Measurements from ENCODE around the gene CD164. TPM values are rescaled to one million over a fixed set of nuclear protein-coding genes. Genes with fewer than 3 reads are reported as not detected.

The CD164 gene
- total and polyA plus RNA-seq, 2 of the 13 experiments (the other 11 are each of a cell fraction or from before 2014, with no cell fraction given) = 222 to 293 TPM

GRCh38 chr6:109381747-109382575 is at the start of gene CD164 (continued):
- peak; percentile 46 for TF ChIP-seq PHF5A (CRISPR knock-in tag; IDR thresholded peaks at IDR 0.05; ENCODE audit: low read depth, unreplicated experiment)
- TF ChIP-seq PBX2 (CRISPR knock-in tag; IDR thresholded peaks at IDR 0.05) = no peak
- TF ChIP-seq ZNF362 (CRISPR knock-in tag; IDR thresholded peaks at IDR 0.05; ENCODE audit: borderline replicate concordance) = no peak
- no peak; the same call in 1 of the 2 replicates for TF ChIP-seq ZBTB20 (CRISPR knock-in tag; IDR thresholded peaks at IDR 0.05; ENCODE audit: borderline replicate concordance, low read depth)
- TF ChIP-seq MBD4 (IDR thresholded peaks at IDR 0.05; ENCODE audit: borderline replicate concordance, low read length) = no peak
- no peak for TF ChIP-seq MXI1 (IDR thresholded peaks at IDR 0.05; ENCODE audit: borderline replicate concordance, low read depth, low read length)
- peak; percentile 79; the same call in 1 of the 2 replicates for TF ChIP-seq ARHGAP35 (CRISPR knock-in tag; IDR thresholded peaks at IDR 0.05; ENCODE audit: borderline replicate concordance)
- peak; percentile 80; the same call in 1 of the 2 replicates for TF ChIP-seq ZNF607 (CRISPR knock-in tag; IDR thresholded peaks at IDR 0.05; ENCODE audit: borderline replicate concordance)
- TF ChIP-seq NCOR1 (IDR thresholded peaks at IDR 0.05; ENCODE audit: borderline replicate concordance, low read length) = no peak
- TF ChIP-seq NFE2L1 (CRISPR knock-in tag; IDR thresholded peaks at IDR 0.05; ENCODE audit: borderline replicate concordance) = peak; percentile 42; the same call in 1 of the 2 replicates
- TF ChIP-seq, protein P1, sequence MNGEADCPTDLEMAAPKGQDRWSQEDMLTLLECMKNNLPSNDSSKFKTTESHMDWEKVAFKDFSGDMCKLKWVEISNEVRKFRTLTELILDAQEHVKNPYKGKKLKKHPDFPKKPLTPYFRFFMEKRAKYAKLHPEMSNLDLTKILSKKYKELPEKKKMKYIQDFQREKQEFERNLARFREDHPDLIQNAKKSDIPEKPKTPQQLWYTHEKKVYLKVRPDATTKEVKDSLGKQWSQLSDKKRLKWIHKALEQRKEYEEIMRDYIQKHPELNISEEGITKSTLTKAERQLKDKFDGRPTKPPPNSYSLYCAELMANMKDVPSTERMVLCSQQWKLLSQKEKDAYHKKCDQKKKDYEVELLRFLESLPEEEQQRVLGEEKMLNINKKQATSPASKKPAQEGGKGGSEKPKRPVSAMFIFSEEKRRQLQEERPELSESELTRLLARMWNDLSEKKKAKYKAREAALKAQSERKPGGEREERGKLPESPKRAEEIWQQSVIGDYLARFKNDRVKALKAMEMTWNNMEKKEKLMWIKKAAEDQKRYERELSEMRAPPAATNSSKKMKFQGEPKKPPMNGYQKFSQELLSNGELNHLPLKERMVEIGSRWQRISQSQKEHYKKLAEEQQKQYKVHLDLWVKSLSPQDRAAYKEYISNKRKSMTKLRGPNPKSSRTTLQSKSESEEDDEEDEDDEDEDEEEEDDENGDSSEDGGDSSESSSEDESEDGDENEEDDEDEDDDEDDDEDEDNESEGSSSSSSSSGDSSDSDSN (CRISPR knock-in tag; IDR thresholded peaks at IDR 0.05) = peak; percentile 80; the same call in 1 of the 2 replicates
- no peak for TF ChIP-seq PLRG1 (conservative IDR thresholded peaks at IDR 0.05)
- peak; percentile 59; the same call in 1 of the 2 replicates for TF ChIP-seq ZNF317 (CRISPR knock-in tag; IDR thresholded peaks at IDR 0.05)
- no peak for TF ChIP-seq SNAPC5 (CRISPR knock-in tag; IDR thresholded peaks at IDR 0.05; ENCODE audit: borderline replicate concordance)
- TF ChIP-seq ZBTB33 (CRISPR knock-in tag; IDR thresholded peaks at IDR 0.05) = no peak; the same call in 1 of the 2 replicates
- no peak for TF ChIP-seq HIVEP1 (CRISPR knock-in tag; IDR thresholded peaks at IDR 0.05)
- no peak for TF ChIP-seq ZNF282 (IDR thresholded peaks at IDR 0.05; ENCODE audit: partially characterized antibody)
- TF ChIP-seq, protein P2, sequence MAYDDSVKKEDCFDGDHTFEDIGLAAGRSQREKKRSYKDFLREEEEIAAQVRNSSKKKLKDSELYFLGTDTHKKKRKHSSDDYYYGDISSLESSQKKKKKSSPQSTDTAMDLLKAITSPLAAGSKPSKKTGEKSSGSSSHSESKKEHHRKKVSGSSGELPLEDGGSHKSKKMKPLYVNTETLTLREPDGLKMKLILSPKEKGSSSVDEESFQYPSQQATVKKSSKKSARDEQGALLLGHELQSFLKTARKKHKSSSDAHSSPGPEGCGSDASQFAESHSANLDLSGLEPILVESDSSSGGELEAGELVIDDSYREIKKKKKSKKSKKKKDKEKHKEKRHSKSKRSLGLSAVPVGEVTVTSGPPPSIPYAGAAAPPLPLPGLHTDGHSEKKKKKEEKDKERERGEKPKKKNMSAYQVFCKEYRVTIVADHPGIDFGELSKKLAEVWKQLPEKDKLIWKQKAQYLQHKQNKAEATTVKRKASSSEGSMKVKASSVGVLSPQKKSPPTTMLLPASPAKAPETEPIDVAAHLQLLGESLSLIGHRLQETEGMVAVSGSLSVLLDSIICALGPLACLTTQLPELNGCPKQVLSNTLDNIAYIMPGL (CRISPR knock-in tag; IDR thresholded peaks at IDR 0.05; ENCODE audit: borderline replicate concordance in 1 of 2, low read depth in 1 of 2) = peak; percentile 24 to 63; a peak in 3 of 4 replicates
- TF ChIP-seq KAT8 (CRISPR knock-in tag; IDR thresholded peaks at IDR 0.05) = peak; percentile 80; the same call in 1 of the 2 replicates

Data from HepG2 (cell line).